T-helper 1 cell treated with Interleukin-12 subunit alpha and Interleukin-12 subunit beta and Interleukin-4 antibody, amounts not matched to agents 30 ng/mL and 1 ng/mL, for 36 hours (primary cell): ENCODE measurements around the gene SAFB. TPM values are rescaled to one million over a fixed set of nuclear protein-coding genes. Genes with fewer than 3 reads are reported as not detected.

Source experiments
- intact Hi-C: fragments of 100-400 bp; cut with micrococcal nuclease; formaldehyde crosslinking; loops from one replicate; pipeline ENCODE4 v1.15.1; 2024
- total RNA-seq: library from RNA; stranded (reverse); gene quantifications from 2 replicates; pipeline ENCODE4 v1.2.3, GENCODE V29; 2022

SAFB gene
- total RNA-seq, 1 donor from 2014 or later, result 135 TPM

GRCh38 chr19:5681391-5682106, 58.7 kb downstream of the SAFB start:
- intact Hi-C loops, result loop anchor here (2.0 to 5.0 kb wide), 4 partner anchors 223 to 1919 kb away; partner anchors contain the start of genes CHAF1A, MRPL54, SH3GL1 and VMAC

GRCh38 chr19:5682107-5682482, 59.2 kb downstream of the SAFB start:
- intact Hi-C loops, result loop anchor here (5.0 kb wide), 1 partner anchor 1280 kb away; the partner anchor contains the start of genes CHAF1A and SH3GL1

- intact Hi-C loops, result loop anchor here (5.0 kb wide), 1 partner anchor 1281 kb away; the partner anchor contains the start of genes CHAF1A and SH3GL1
Observed at GRCh38 chr19:5683177-5683886, 60.4 kb downstream of the SAFB start.

- intact Hi-C loops, result loop anchor here (5.0 kb wide), 2 partner anchors 1283 to 1358 kb away; partner anchors contain the start of genes CHAF1A and SH3GL1
Observed at GRCh38 chr19:5684694-5685430, 62.0 kb downstream of the SAFB start.

- intact Hi-C loops, result loop anchor here (1.0 to 5.0 kb wide), 4 partner anchors 34 to 1359 kb away; partner anchors contain the start of genes CATSPERD, LONP1 and VMAC
Observed at GRCh38 chr19:5686326-5686646, 63.4 kb downstream of the SAFB start.

GRCh38 chr19:5686647-5687359, 63.9 kb downstream of the SAFB start:
- intact Hi-C loops, result loop anchor here (1.0 to 5.0 kb wide), 5 partner anchors 33 to 1360 kb away; partner anchors contain the start of genes CATSPERD, LONP1, SAFB and VMAC

GRCh38 chr19:5687360-5688198, 64.7 kb downstream of the SAFB start:
- intact Hi-C loops, result loop anchor here (1.0 to 5.0 kb wide), 2 partner anchors 64 to 1360 kb away; partner anchors contain the start of gene SAFB

- intact Hi-C loops, result loop anchor here (5.0 kb wide), 1 partner anchor 1361 kb away; no protein-coding TSS in a partner anchor
Observed at GRCh38 chr19:5688262-5688881, 65.5 kb downstream of the SAFB start.

- intact Hi-C loops, result loop anchor here (1.0 to 5.0 kb wide), 5 partner anchors 10 to 1348 kb away; partner anchors contain the start of genes CATSPERD, LONP1, MICOS13 and MPND
Observed at GRCh38 chr19:5690125-5690954, 67.5 kb downstream of the SAFB start, which contains the start of gene RPL36. TSS of gene RPL36 (plus strand) at chr19:5690295. CDS start at chr19:5690508, 213 bp downstream.

- intact Hi-C loops, result loop anchor here (1.0 to 5.0 kb wide), 5 partner anchors 11 to 1348 kb away; partner anchors contain the start of genes CATSPERD, LONP1, MICOS13 and MPND
Observed at GRCh38 chr19:5690955-5691821, 68.3 kb downstream of the SAFB start.

- intact Hi-C loops, result loop anchor here (2.0 to 5.0 kb wide), 2 partner anchors 780 to 1349 kb away; partner anchors contain the start of gene MPND
Observed at GRCh38 chr19:5691822-5692722, 69.2 kb downstream of the SAFB start.

- intact Hi-C loops, result loop anchor here (5.0 kb wide), 1 partner anchor 780 kb away; no protein-coding TSS in a partner anchor
Observed at GRCh38 chr19:5692723-5693194, 69.9 kb downstream of the SAFB start.

- intact Hi-C loops, result loop anchor here (5.0 kb wide), 1 partner anchor 781 kb away; no protein-coding TSS in a partner anchor
Observed at GRCh38 chr19:5693195-5694166, 70.6 kb downstream of the SAFB start.

- intact Hi-C loops, result loop anchor here (5.0 kb wide), 1 partner anchor 782 kb away; no protein-coding TSS in a partner anchor
Observed at GRCh38 chr19:5694167-5694955, 71.5 kb downstream of the SAFB start.
